Heart right ventricle (tissue), 16 donors: ENCODE measurements around the gene C4BPA. TPM values are rescaled to one million over a fixed set of nuclear protein-coding genes. Genes with fewer than 3 reads are reported as not detected.

Source experiments
- ATAC-seq, 8 donors: fragments of 200-7000 bp; cut with Tn5 transposase; one replicate each; pipeline ENCODE4 v1.9.1; 2020; ENCODE audit warnings: mild to moderate bottlenecking in 8 of 8, moderate library complexity in 8 of 8, moderate number of reproducible peaks in 1 of 8
- DNase-seq, 2 donors: peaks; one replicate each; pipeline ENCODE4 v3.0.0-alpha.2; 2020
- H3K27ac ChIP-seq, 10 donors: fragments of 200-600 bp; sonication (generic) in 2 of 10; one replicate each; pipeline versions ENCODE4 v1.5.0 to v1.8.0; 2020 to 2022; ENCODE audit warnings: mild to moderate bottlenecking in 3 of 10
- H3K27me3 ChIP-seq, 7 donors: fragments of 200-600 bp; one replicate each; pipeline ENCODE4 v1.8.0; 2021 to 2022; ENCODE audit warnings: mild to moderate bottlenecking in 2 of 7
- H3K36me3 ChIP-seq, 9 donors: fragments of 200-600 bp; sonication (generic) in 1 of 9; one replicate each; pipeline versions ENCODE4 v1.5.0 to v1.8.0; 2020 to 2022; ENCODE audit warnings: mild to moderate bottlenecking in 2 of 9
- H3K4me1 ChIP-seq, 9 donors: fragments of 200-600 bp; sonication (generic) in 1 of 9; one replicate each; pipeline versions ENCODE4 v1.5.0 to v1.8.0; 2020 to 2022; ENCODE audit warnings: mild to moderate bottlenecking in 4 of 9
- H3K4me3 ChIP-seq, 10 donors: fragments of 200-600 bp; sonication (generic) in 2 of 10; one replicate each; pipeline versions ENCODE4 v1.5.0 to v1.8.0; 2020 to 2022; ENCODE audit warnings: mild to moderate bottlenecking in 7 of 10, moderate library complexity in 2 of 10
- H3K9me3 ChIP-seq, 11 donors: fragments of 200-600 bp in 10 of 11; sonication (generic) in 2 of 11; one replicate each; pipeline versions ENCODE4 v1.5.0 to v1.8.0; 2013 to 2022; ENCODE audit warnings: mild to moderate bottlenecking in 2 of 11, control low read depth in 1 of 11, moderate library complexity in 1 of 11
- CTCF ChIP-seq, 9 donors: fragments of 200-600 bp; sonication (generic) in 2 of 9; IDR thresholded peaks; one replicate each; pipeline versions ENCODE4 v1.5.0 to v1.8.0; 2021 to 2022; ENCODE audit warnings: antibody characterized with exemption in 9 of 9, mild to moderate bottlenecking in 5 of 9, moderate library complexity in 1 of 9
- WGBS, 2 donors: extraction: QIAGEN DNeasy Blood & Tissue Kit; methylation state at CpG; one replicate each; pipeline ENCODE4 v1.1.7; 2013; ENCODE audit warnings: inconsistent platforms in 1 of 2; 5-methylcytosine and 5-hydroxymethylcytosine counted together
- intact Hi-C, 10 donors: fragments of 100-400 bp; cut with DNase I; formaldehyde crosslinking; loops; one replicate each; pipeline versions ENCODE4 v1.11.1 to v1.14.2; 2022
- polyA plus RNA-seq, 2 donors: library from polyadenylated mRNA; stranded (reverse); fragments of 200-250 nt; gene quantifications; one replicate each; pipeline ENCODE4 v1.2.3, GENCODE V29; 2013
- total RNA-seq, 10 donors: library from RNA; stranded (reverse); fragmentation: NEBNext Ultra II Directional in 3 of 10; extraction: Animal tissue kit (Norgen Biotek cat#: 25700) in 3 of 10; gene quantifications; one replicate each; pipeline versions ENCODE4 v1.2.1 to v1.2.4, GENCODE V29; 2021 to 2023
- donor health status: Arrhythmogenic right ventricular cardiomyopathy.
- donor health status: ischemic (EF 13 %, LVEDD 7.1; RV severe dilation, severe dysfunction).
- donor health status: healthy with polysubstance abuse.
- donor health status: DM: no; HTN: yes; CAD: no.
- donor health status: DM: no; HTN: no; CAD: no.
- donor health status: ischemic (EF 25% LVEDD 6.9; RV normal size, moderate dysfunction).
- donor health status: ischemic (EF 25% LVEDD 5.7; RV mildly dilated, moderate dysfunction).
- donor health status: healthy.
- donor health status: DM: yes; HTN: yes; CAD: no.
- donor health status: Ischemic cardiomyopathy.
- donor health status: ischemic (EF 35%, LVEDD 5.7; RV mildly dilated, moderate dysfunction).
- donor health status: nonischemic (EF 11% LVEDD 7.7; RV severe dilation, severe dysfunction).
- donor health status: DM: yes; HTN: yes; CAD: no.
- donor health status: PGD.
- donor health status: ischemic (EF 29% LVEDD 5.4; RV normal size, mild dysfunction).
- donor health status: nonischemic (EF 23%, LVEDD 6.1; RV moderate dilation, normal function).

The C4BPA gene
- total and polyA plus RNA-seq, 12 donors, result not detected

DNA sequence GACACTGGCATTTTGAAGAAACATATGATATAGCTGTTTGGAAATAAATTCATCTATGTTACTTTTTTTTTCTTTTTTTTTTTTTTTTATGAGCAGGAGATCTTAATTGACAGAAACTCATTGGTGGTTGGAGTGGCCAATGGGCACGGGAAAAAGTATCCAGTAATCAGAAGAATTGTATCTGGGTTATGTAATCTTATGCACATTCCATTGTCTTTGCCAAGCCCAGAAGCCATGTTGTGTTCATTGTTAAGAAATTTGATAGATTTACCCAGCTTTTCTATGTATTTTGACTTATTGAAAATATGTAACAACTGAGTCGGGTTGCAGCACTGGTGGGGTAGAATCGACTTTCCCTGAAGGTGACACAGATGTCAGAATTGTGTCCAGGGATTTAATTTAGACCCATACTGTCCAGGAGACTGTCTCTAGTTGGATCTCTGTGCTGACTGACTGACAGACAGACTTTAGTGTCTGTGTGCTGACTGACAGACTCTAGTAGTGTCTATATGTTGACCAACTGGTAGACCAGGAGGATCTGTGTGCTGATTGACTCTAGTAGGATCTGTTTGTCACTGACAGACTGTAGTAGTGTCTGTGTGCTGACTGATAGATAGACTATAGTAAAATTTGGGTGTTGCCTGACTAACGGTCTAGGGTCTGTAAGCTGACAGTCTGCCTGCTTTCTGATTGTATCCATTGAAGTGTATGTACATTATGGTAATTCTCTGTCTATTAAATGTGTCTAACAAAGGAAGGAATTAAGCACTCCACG lies 27.7 kb upstream of the C4BPA start:
- intact Hi-C loops, result loop anchor here in 2 of 10 donors (2.0 to 10.0 kb wide), 3 partner anchors 26 to 442 kb away; partner anchors contain the start of genes DYRK3 (in 1 of the 2), FCMR (in 1 of the 2) and YOD1 (in 1 of the 2)
- Histone ChIP-seq H3K27me3 (no peaks in the 10 kb centered on the region), H3K4me1 (peaks cover 0 to 70% (median 21%) of the 10 kb centered on the region in 9 donors), H3K36me3 (peaks cover 0 to 85% (median 19%) of the 10 kb centered on the region in 9 donors), H3K9me3 (no peaks in the 10 kb centered on the region), H3K27ac (peak overlapping the region in 4 of 10 donors; percentile 18 to 69 (median 47)), H3K4me3 (no peak overlapping the region)
- no peak for DNase-seq
- no peak for TF ChIP-seq CTCF (IDR thresholded peaks at IDR 0.05)
- ATAC-seq, result peak in 1 of 8 donors; percentile 18
- 54 to 72% methylated on average over 5 of the region's 5 CpGs for WGBS, 2 donors

GRCh38 chr1:207077012-207077411 lies 27.0 kb upstream of the C4BPA start:
- H3K4me3 ChIP-seq, result no peak overlapping the region
- H3K36me3 ChIP-seq, result peaks cover 0 to 85% (median 12%) of the 10 kb centered on the region in 9 donors
- 97 to 98% methylated on average over 1 of the region's 1 CpG for WGBS, 2 donors
- H3K27ac ChIP-seq, result peak overlapping the region in 5 of 10 donors; percentile 12 to 69 (median 42)
- no peaks in the 10 kb centered on the region for H3K27me3 ChIP-seq
- H3K4me1 ChIP-seq, result peaks cover 0 to 65% (median 21%) of the 10 kb centered on the region in 9 donors
- no peaks in the 10 kb centered on the region for H3K9me3 ChIP-seq
- ATAC-seq (peak in 3 of 8 donors; percentile 53 to 74 (median 67)), DNase-seq (no peak)
- TF ChIP-seq CTCF (IDR thresholded peaks at IDR 0.05), result no peak
- intact Hi-C loops, result loop anchor here in 3 of 10 donors (1.0 to 10.0 kb wide), 4 partner anchors 26 to 442 kb away; partner anchors contain the start of genes DYRK3 (in 1 of the 3), FCMR (in 1 of the 3) and YOD1 (in 1 of the 3)

GRCh38 chr1:207077470-207078377 lies 26.3 kb upstream of the C4BPA start:
- ATAC-seq (peak; percentile 62 to 86 (median 80)), DNase-seq (peak in 1 of 2 donors; percentile 74)
- no peak overlapping the region for H3K4me3 ChIP-seq
- H3K9me3 ChIP-seq, result no peaks in the 10 kb centered on the region
- WGBS, 2 donors, result 29 to 36% methylated on average over 6 of the region's 6 CpGs
- no peaks in the 10 kb centered on the region for H3K27me3 ChIP-seq
- H3K4me1 ChIP-seq, result peaks cover 0 to 58% (median 21%) of the 10 kb centered on the region in 9 donors
- H3K36me3 ChIP-seq, result peaks cover 0 to 80% (median 5%) of the 10 kb centered on the region in 9 donors
- intact Hi-C loops, result loop anchor here in 3 of 10 donors (1.0 to 10.0 kb wide), 4 partner anchors 27 to 443 kb away; partner anchors contain the start of genes DYRK3 (in 1 of the 3), FCMR (in 1 of the 3) and YOD1 (in 1 of the 3)
- TF ChIP-seq CTCF (IDR thresholded peaks at IDR 0.05), result peak; percentile 71 to 94 (median 88)
- H3K27ac ChIP-seq, result peak overlapping the region in 5 of 10 donors; percentile 12 to 69 (median 42)
